Loucy (cell line): Measurements from ENCODE around the gene KRT3.

Experiments
- EZH2phosphoT487 ChIP-seq: fragments of 200-600 bp; IDR thresholded peaks from 2 replicates; pipeline ENCODE4 v1.6.1; 2018; ENCODE audit warnings: antibody characterized with exemption, mild to moderate bottlenecking, moderate library complexity, borderline replicate concordance
- TF ChIP-seq, protein P1 (sequence below): fragments of 200-600 bp; sonication (generic); conservative IDR thresholded peaks from 2 replicates; pipeline ENCODE4 v1.5.1; 2014; ENCODE audit warnings: mild to moderate bottlenecking, antibody characterized with exemption, low read length

DNA sequence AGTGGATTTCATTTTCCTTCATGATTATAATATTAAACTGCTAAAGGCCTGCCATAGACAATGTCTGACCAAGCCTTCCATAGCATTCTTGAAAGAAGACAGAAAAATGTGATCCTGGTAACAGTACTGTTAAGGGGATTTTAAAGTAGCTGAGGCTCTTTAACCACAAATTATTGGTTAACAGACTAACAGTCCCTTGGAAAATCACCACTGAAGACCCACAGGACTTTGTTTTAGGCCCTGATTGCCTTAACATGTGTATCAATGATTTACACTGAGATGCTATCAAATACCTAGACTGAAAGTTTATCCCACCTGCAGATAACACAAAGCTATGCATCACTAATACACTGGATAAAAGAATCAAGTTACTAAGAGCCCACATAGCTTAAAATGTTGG is 32.2 kb upstream of the KRT3 start:
- TF ChIP-seq, protein P1, sequence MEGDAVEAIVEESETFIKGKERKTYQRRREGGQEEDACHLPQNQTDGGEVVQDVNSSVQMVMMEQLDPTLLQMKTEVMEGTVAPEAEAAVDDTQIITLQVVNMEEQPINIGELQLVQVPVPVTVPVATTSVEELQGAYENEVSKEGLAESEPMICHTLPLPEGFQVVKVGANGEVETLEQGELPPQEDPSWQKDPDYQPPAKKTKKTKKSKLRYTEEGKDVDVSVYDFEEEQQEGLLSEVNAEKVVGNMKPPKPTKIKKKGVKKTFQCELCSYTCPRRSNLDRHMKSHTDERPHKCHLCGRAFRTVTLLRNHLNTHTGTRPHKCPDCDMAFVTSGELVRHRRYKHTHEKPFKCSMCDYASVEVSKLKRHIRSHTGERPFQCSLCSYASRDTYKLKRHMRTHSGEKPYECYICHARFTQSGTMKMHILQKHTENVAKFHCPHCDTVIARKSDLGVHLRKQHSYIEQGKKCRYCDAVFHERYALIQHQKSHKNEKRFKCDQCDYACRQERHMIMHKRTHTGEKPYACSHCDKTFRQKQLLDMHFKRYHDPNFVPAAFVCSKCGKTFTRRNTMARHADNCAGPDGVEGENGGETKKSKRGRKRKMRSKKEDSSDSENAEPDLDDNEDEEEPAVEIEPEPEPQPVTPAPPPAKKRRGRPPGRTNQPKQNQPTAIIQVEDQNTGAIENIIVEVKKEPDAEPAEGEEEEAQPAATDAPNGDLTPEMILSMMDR = no peak
- TF ChIP-seq EZH2phosphoT487 = no peak
